CD4-positive, CD25-positive, alpha-beta regulatory T cell (primary cell): Measurements from ENCODE around the gene TMEM208. TPM values are rescaled to one million over a fixed set of nuclear protein-coding genes. Genes with fewer than 3 reads are reported as not detected.
A peak's percentile ranks its signal among the peaks of the same experiment; 100 is the strongest.

Source experiments
- ATAC-seq, 2 donors: fragments of 150-1000 bp; cut with Tn5 transposase; one replicate each; pipeline ENCODE4 v1.10.0; 2021; ENCODE audit warnings: low read depth in 2 of 2, moderate number of reproducible peaks in 2 of 2, moderate library complexity in 1 of 2
- DNase-seq, 3 donors: peaks; one replicate each; pipeline versions ENCODE4 v3.0.0 to v3.0.0-alpha.2; 2012 to 2022; ENCODE audit warnings: mixed read lengths in 1 of 3
- H3K27ac ChIP-seq: one replicate; pipeline ENCODE4 v1.7.0; 2013; ENCODE audit warnings: mild to moderate bottlenecking, low read length; ENCODE audit not compliant: insufficient read depth, poor library complexity, severe bottlenecking
- H3K27me3 ChIP-seq: one replicate; pipeline ENCODE4 v1.7.0; 2013; ENCODE audit warnings: low read length; ENCODE audit not compliant: control insufficient read depth, insufficient read depth
- H3K36me3 ChIP-seq: one replicate; pipeline ENCODE4 v1.7.0; 2013; ENCODE audit warnings: mild to moderate bottlenecking, low read length, moderate library complexity; ENCODE audit not compliant: control insufficient read depth, insufficient read depth
- H3K4me1 ChIP-seq: 2 replicates; pipeline ENCODE4 v1.7.0; 2013; ENCODE audit warnings: mild to moderate bottlenecking, low read length; ENCODE audit not compliant: insufficient read depth, control insufficient read depth, poor library complexity, severe bottlenecking
- H3K4me3 ChIP-seq: one replicate; pipeline ENCODE4 v1.7.0; 2013; ENCODE audit warnings: low read depth, mild to moderate bottlenecking, low read length, moderate library complexity
- H3K9me3 ChIP-seq, 2 experiments: 1 replicate in 1 of 2; 2 replicates in 1 of 2; pipeline ENCODE4 v1.7.0; 2013; ENCODE audit warnings: low read length in 2 of 2, mild to moderate bottlenecking in 1 of 2, moderate library complexity in 1 of 2; ENCODE audit not compliant: control insufficient read depth in 2 of 2
- H3K27ac Mint-ChIP-seq, 3 donors: one replicate each; pipeline ENCODE4 v1.8.0; 2020 to 2022; ENCODE audit warnings: mild to moderate bottlenecking in 3 of 3, mixed read lengths in 3 of 3, moderate library complexity in 2 of 3
- H3K27me3 Mint-ChIP-seq: one replicate; pipeline ENCODE4 v1.8.0; 2022; ENCODE audit warnings: mild to moderate bottlenecking, mixed read lengths
- H3K36me3 Mint-ChIP-seq: one replicate; pipeline ENCODE4 v1.8.0; 2020; ENCODE audit warnings: mixed read lengths
- H3K4me1 Mint-ChIP-seq, 4 donors: one replicate each; pipeline ENCODE4 v1.8.0; 2020 to 2022; ENCODE audit warnings: mixed read lengths in 4 of 4, mild to moderate bottlenecking in 1 of 4
- H3K4me3 Mint-ChIP-seq, 4 donors: one replicate each; pipeline ENCODE4 v1.8.0; 2020 to 2022; ENCODE audit warnings: mild to moderate bottlenecking in 4 of 4, mixed read lengths in 4 of 4, moderate library complexity in 3 of 4
- H3K9me3 Mint-ChIP-seq, 7 donors: one replicate each; pipeline ENCODE4 v1.8.0; 2020 to 2022; ENCODE audit warnings: mixed read lengths in 7 of 7, mild to moderate bottlenecking in 3 of 7, moderate library complexity in 2 of 7
- polyA plus RNA-seq, 4 donors: library from polyadenylated mRNA; unstranded; fragments of 300-500 nt; fragmentation: Illumina TruSeq; gene quantifications; one replicate each; pipeline ENCODE4 v1.2.3, GENCODE V29; 2021
- total RNA-seq: library from RNA; stranded (reverse); gene quantifications from one replicate; pipeline ENCODE4 v1.2.3, GENCODE V29; 2022

The TMEM208 gene
- total and polyA plus RNA-seq, 5 donors from 2014 or later, result 31.0 to 141 (median 92.8) TPM

GRCh38 chr16:67194260-67194659 is 32.7 kb upstream of the TMEM208 start:
- peaks cover 9 to 56% (median 32%) of the 10 kb centered on the region in 4 donors for H3K4me1 Mint-ChIP-seq
- no peak for DNase-seq

GRCh38 chr16:67195676-67196075 is 31.3 kb upstream of the TMEM208 start:
- Histone ChIP-seq H3K9me3 (no peaks in the 10 kb centered on the region), H3K27ac (no peak overlapping the region), H3K4me1 (peaks cover 26% of the 10 kb centered on the region), H3K4me3 (no peak overlapping the region), H3K36me3 (peaks cover 50% of the 10 kb centered on the region), H3K27me3 (no peaks in the 10 kb centered on the region)
- peaks cover 27% of the 10 kb centered on the region for H3K36me3 Mint-ChIP-seq
- H3K27me3 Mint-ChIP-seq, result no peaks in the 10 kb centered on the region
- no peak for DNase-seq
- peak overlapping the region in 2 of 4 donors; percentile 43 to 45 for H3K4me3 Mint-ChIP-seq
- H3K9me3 Mint-ChIP-seq, result no peaks in the 10 kb centered on the region
- no peak for ATAC-seq
- H3K27ac Mint-ChIP-seq, result no peak overlapping the region
- H3K4me1 Mint-ChIP-seq, result peaks cover 9 to 56% (median 32%) of the 10 kb centered on the region in 4 donors

More at GRCh38 chr16:67194260-67194659, 32.7 kb upstream of the TMEM208 start:
- Histone ChIP-seq H3K27ac (no peak overlapping the region), H3K27me3 (no peaks in the 10 kb centered on the region), H3K36me3 (peaks cover 50% of the 10 kb centered on the region), H3K4me1 (peaks cover 26% of the 10 kb centered on the region), H3K9me3 (no peaks in the 10 kb centered on the region), H3K4me3 (no peak overlapping the region)
- peaks cover 27% of the 10 kb centered on the region for H3K36me3 Mint-ChIP-seq
- peak overlapping the region; percentile 90 to 97 (median 94) for H3K4me3 Mint-ChIP-seq
- peak overlapping the region in 2 of 3 donors; percentile 83 to 87 for H3K27ac Mint-ChIP-seq
- H3K27me3 Mint-ChIP-seq, result no peaks in the 10 kb centered on the region
- H3K9me3 Mint-ChIP-seq, result no peaks in the 10 kb centered on the region
- ATAC-seq, result no peak

GRCh38 chr16:67196881-67197280 is 30.0 kb upstream of the TMEM208 start:
- Histone ChIP-seq H3K27ac (no peak overlapping the region), H3K27me3 (no peaks in the 10 kb centered on the region), H3K4me3 (no peak overlapping the region), H3K36me3 (peaks cover 54% of the 10 kb centered on the region), H3K4me1 (peaks cover 19% of the 10 kb centered on the region), H3K9me3 (no peaks in the 10 kb centered on the region)
- DNase-seq (no peak), ATAC-seq (no peak)
- H3K4me1 Mint-ChIP-seq, result peaks cover 2 to 46% (median 26%) of the 10 kb centered on the region in 4 donors
- no peaks in the 10 kb centered on the region for H3K27me3 Mint-ChIP-seq
- no peaks in the 10 kb centered on the region for H3K9me3 Mint-ChIP-seq
- H3K27ac Mint-ChIP-seq, result peak overlapping the region in 1 of 3 donors; percentile 60
- peak overlapping the region in 2 of 4 donors; percentile 45 to 77 for H3K4me3 Mint-ChIP-seq
- H3K36me3 Mint-ChIP-seq, result peaks cover 27% of the 10 kb centered on the region

GRCh38 chr16:67197704-67198103 is 29.2 kb upstream of the TMEM208 start:
- ATAC-seq, result no peak
- H3K27ac Mint-ChIP-seq, result no peak overlapping the region

GRCh38 chr16:67198238-67198734 is 28.6 kb upstream of the TMEM208 start:
- H3K27me3 ChIP-seq, result no peaks in the 10 kb centered on the region
- H3K4me3 Mint-ChIP-seq, result peak overlapping the region in 1 of 4 donors; percentile 78
- H3K4me1 ChIP-seq, result peaks cover 7% of the 10 kb centered on the region
- peaks cover 27% of the 10 kb centered on the region for H3K36me3 Mint-ChIP-seq
- H3K4me3 ChIP-seq, result no peak overlapping the region
- ATAC-seq (peak in 1 of 2 donors; percentile 27), DNase-seq (no peak)
- no peaks in the 10 kb centered on the region for H3K9me3 ChIP-seq
- H3K9me3 Mint-ChIP-seq, result no peaks in the 10 kb centered on the region
- peaks cover 0 to 35% (median 22%) of the 10 kb centered on the region in 4 donors for H3K4me1 Mint-ChIP-seq
- peaks cover 57% of the 10 kb centered on the region for H3K36me3 ChIP-seq
- no peak overlapping the region for H3K27ac Mint-ChIP-seq
- H3K27me3 Mint-ChIP-seq, result no peaks in the 10 kb centered on the region
- no peak overlapping the region for H3K27ac ChIP-seq

More at GRCh38 chr16:67197704-67198103, 29.2 kb upstream of the TMEM208 start:
- H3K4me3 Mint-ChIP-seq, result peak overlapping the region in 1 of 4 donors; percentile 69
- DNase-seq, result no peak
- H3K4me1 ChIP-seq, result peaks cover 13% of the 10 kb centered on the region
- peaks cover 57% of the 10 kb centered on the region for H3K36me3 ChIP-seq
- H3K27ac ChIP-seq, result no peak overlapping the region
- H3K36me3 Mint-ChIP-seq, result peaks cover 27% of the 10 kb centered on the region
- no peaks in the 10 kb centered on the region for H3K9me3 Mint-ChIP-seq
- peaks cover 0 to 41% (median 24%) of the 10 kb centered on the region in 4 donors for H3K4me1 Mint-ChIP-seq
- H3K27me3 Mint-ChIP-seq, result no peaks in the 10 kb centered on the region
- no peaks in the 10 kb centered on the region for H3K27me3 ChIP-seq
- H3K9me3 ChIP-seq, result no peaks in the 10 kb centered on the region
- H3K4me3 ChIP-seq, result no peak overlapping the region

- H3K4me3 Mint-ChIP-seq, result peak within 1 kb of the TSS in 2 of 4 donors; percentile 47 to 78
- Histone ChIP-seq H3K27ac (no peak within 1 kb of the TSS), H3K4me3 (no peak within 1 kb of the TSS), H3K36me3 (peaks cover 54% of the 10 kb centered on the region), H3K27me3 (no peaks in the 10 kb centered on the region), H3K4me1 (no peaks in the 10 kb centered on the region), H3K9me3 (no peaks in the 10 kb centered on the region)
- H3K4me1 Mint-ChIP-seq, result peaks cover 0 to 26% (median 15%) of the 10 kb centered on the region in 4 donors
- H3K27me3 Mint-ChIP-seq, result no peaks in the 10 kb centered on the region
- ATAC-seq (no peak), DNase-seq (no peak)
- peaks cover 27% of the 10 kb centered on the region for H3K36me3 Mint-ChIP-seq
- no peak within 1 kb of the TSS for H3K27ac Mint-ChIP-seq
- no peaks in the 10 kb centered on the region for H3K9me3 Mint-ChIP-seq
Measured at GRCh38 chr16:67199011-67199807, 27.7 kb upstream of the TMEM208 start, which contains the start of gene ELMO3. Gene ELMO3, plus strand, starts transcription at chr16:67199131. Its CDS starts 196 bp downstream, at chr16:67199327.

GRCh38 chr16:67199808-67200198 is 27.1 kb upstream of the TMEM208 start:
- no peaks in the 10 kb centered on the region for H3K9me3 Mint-ChIP-seq
- ATAC-seq, result no peak

More at GRCh38 chr16:67199808-67200198, 27.1 kb upstream of the TMEM208 start:
- peaks cover 48% of the 10 kb centered on the region for H3K36me3 ChIP-seq
- H3K4me3 ChIP-seq, result no peak overlapping the region
- Mint-ChIP-seq H3K4me3 (peak overlapping the region in 1 of 4 donors; percentile 47), H3K27me3 (no peaks in the 10 kb centered on the region), H3K36me3 (peaks cover 26% of the 10 kb centered on the region), H3K4me1 (peaks cover 0 to 20% (median 15%) of the 10 kb centered on the region in 4 donors), H3K27ac (no peak overlapping the region)
- no peak overlapping the region for H3K27ac ChIP-seq
- no peak for DNase-seq
- no peaks in the 10 kb centered on the region for H3K9me3 ChIP-seq
- no peaks in the 10 kb centered on the region for H3K27me3 ChIP-seq
- no peaks in the 10 kb centered on the region for H3K4me1 ChIP-seq
